ENCODE results near the gene SRCAP.

Gene SRCAP

GRCh38 chr16:30706046-30706445, 7.1 kb downstream of the SRCAP start:
- Histone ChIP-seq H3K4me3 (ENCODE audit: low read length) (no peak overlapping the region), H3K9ac (ENCODE audit: low read length) (no peak overlapping the region), H3K9me3 (replicated peaks; ENCODE audit: insufficient read depth, low read length) (no peaks in the 10 kb centered on the region), H3K4me2 (ENCODE audit: low read depth, low read length) (no peak overlapping the region), H3K9me2 (replicated peaks; ENCODE audit: insufficient read depth, low read length) (no peaks in the 10 kb centered on the region), H3K4me1 (ENCODE audit: low read length) (no peaks in the 10 kb centered on the region), H4K20me1 (ENCODE audit: insufficient read depth, low read length) (no peaks in the 10 kb centered on the region; the same call in 1 of the 2 replicates), H3K79me2 (ENCODE audit: low read length) (peaks cover 60% of the 10 kb centered on the region), H3K27me3 (replicated peaks; ENCODE audit: insufficient read depth, low read length) (no peaks in the 10 kb centered on the region), H3F3A (ENCODE audit: insufficient read depth, low read length) (no peaks in the 10 kb centered on the region), H3K36me3 (replicated peaks; ENCODE audit: insufficient read depth, low read length) (peaks cover 39% of the 10 kb centered on the region), H2AFZ (ENCODE audit: low read length) (no peak overlapping the region), H3K27ac (ENCODE audit: low read length) (no peak overlapping the region)
- no peak for DNase-seq
- no peak for TF ChIP-seq EZH2phosphoT487 (IDR thresholded peaks at IDR 0.05; ENCODE audit: low read length)
- TF ChIP-seq CTCF (IDR thresholded peaks at IDR 0.05; ENCODE audit: low read length): no peak
- no peak for TF ChIP-seq EZH2 (optimal IDR thresholded peaks at IDR 0.05; ENCODE audit: low read depth, low read length)

DNA sequence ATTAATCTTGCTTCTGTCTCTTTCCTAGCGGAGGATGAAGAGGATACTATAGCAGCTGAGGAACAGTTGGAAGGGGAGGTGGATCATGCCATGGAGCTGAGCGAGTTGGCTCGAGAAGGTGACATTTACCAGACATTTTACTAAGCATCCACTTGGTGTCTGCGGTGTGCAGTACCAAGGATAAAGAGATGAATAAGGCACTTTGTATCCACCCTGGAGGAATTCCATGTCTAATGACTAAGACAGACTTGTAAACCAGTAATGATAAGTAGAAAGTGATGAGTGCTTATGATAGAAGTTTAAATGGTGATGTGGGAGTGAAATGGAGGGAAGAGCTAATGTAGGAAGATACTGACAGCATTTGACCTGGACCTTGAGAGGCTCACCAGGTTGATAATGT, 12.0 kb downstream of the SRCAP start:
- 0 out of 2 replicates have a peak, but pooled peaks cover 2% of the 10 kb centered on the region for H3F3A ChIP-seq (ENCODE audit: insufficient read depth, low read length)
- no peaks in the 10 kb centered on the region for H3K4me1 ChIP-seq (ENCODE audit: low read length)
- H2AFZ ChIP-seq (ENCODE audit: low read length): no peak overlapping the region
- H3K36me3 ChIP-seq (replicated peaks; ENCODE audit: insufficient read depth, low read length): peaks cover 36% of the 10 kb centered on the region
- H3K27ac ChIP-seq (ENCODE audit: low read length): no peak overlapping the region
- no peak overlapping the region for H3K4me2 ChIP-seq (ENCODE audit: low read depth, low read length)
- no peaks in the 10 kb centered on the region for H4K20me1 ChIP-seq (ENCODE audit: insufficient read depth, low read length)
- no peaks in the 10 kb centered on the region for H3K9me2 ChIP-seq (replicated peaks; ENCODE audit: insufficient read depth, low read length)
- H3K9ac ChIP-seq (ENCODE audit: low read length): no peak overlapping the region
- H3K4me3 ChIP-seq (ENCODE audit: low read length): no peak overlapping the region
- TF ChIP-seq EZH2phosphoT487 (IDR thresholded peaks at IDR 0.05; ENCODE audit: low read length) (no peak), EZH2 (optimal IDR thresholded peaks at IDR 0.05; ENCODE audit: low read depth, low read length) (no peak), CTCF (IDR thresholded peaks at IDR 0.05; ENCODE audit: low read length) (no peak)
- DNase-seq: no peak
- H3K27me3 ChIP-seq (replicated peaks; ENCODE audit: insufficient read depth, low read length): no peaks in the 10 kb centered on the region
- H3K79me2 ChIP-seq (ENCODE audit: low read length): peaks cover 65% of the 10 kb centered on the region
- no peaks in the 10 kb centered on the region for H3K9me3 ChIP-seq (replicated peaks; ENCODE audit: insufficient read depth, low read length)

DNA sequence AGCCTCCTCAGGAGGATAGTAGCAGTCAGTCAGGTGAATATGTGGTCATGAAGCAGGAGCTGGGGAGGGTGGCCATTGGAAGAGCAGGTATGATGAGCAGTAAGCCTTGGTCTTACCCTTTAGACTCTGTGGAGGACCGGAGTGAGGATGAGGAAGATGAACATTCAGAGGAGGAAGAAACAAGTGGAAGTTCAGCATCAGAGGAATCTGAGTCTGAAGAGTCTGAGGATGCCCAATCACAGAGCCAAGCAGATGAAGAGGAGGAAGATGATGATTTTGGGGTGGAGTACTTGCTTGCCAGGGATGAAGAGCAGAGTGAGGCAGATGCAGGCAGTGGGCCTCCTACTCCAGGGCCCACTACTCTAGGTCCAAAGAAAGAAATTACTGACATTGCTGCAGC, 12.7 kb downstream of the SRCAP start:
- H3K9me2 ChIP-seq (replicated peaks; ENCODE audit: insufficient read depth, low read length): no peaks in the 10 kb centered on the region
- 0 out of 2 replicates have a peak, but pooled peaks cover 2% of the 10 kb centered on the region for H3F3A ChIP-seq (ENCODE audit: insufficient read depth, low read length)
- TF ChIP-seq EZH2phosphoT487 (IDR thresholded peaks at IDR 0.05; ENCODE audit: low read length) (no peak), EZH2 (optimal IDR thresholded peaks at IDR 0.05; ENCODE audit: low read depth, low read length) (no peak), CTCF (IDR thresholded peaks at IDR 0.05; ENCODE audit: low read length) (no peak)

More for the DNA sequence above, 12.7 kb downstream of the SRCAP start:
- H3K9ac ChIP-seq (ENCODE audit: low read length): no peak overlapping the region
- H2AFZ ChIP-seq (ENCODE audit: low read length): no peak overlapping the region
- H3K4me2 ChIP-seq (ENCODE audit: low read depth, low read length): no peak overlapping the region
- peaks cover 67% of the 10 kb centered on the region for H3K79me2 ChIP-seq (ENCODE audit: low read length)
- no peak overlapping the region for H3K27ac ChIP-seq (ENCODE audit: low read length)
- H3K4me1 ChIP-seq (ENCODE audit: low read length): no peaks in the 10 kb centered on the region
- H3K27me3 ChIP-seq (replicated peaks; ENCODE audit: insufficient read depth, low read length): no peaks in the 10 kb centered on the region
- no peak overlapping the region for H3K4me3 ChIP-seq (ENCODE audit: low read length)
- H3K9me3 ChIP-seq (replicated peaks; ENCODE audit: insufficient read depth, low read length): no peaks in the 10 kb centered on the region
- peaks cover 38% of the 10 kb centered on the region for H3K36me3 ChIP-seq (replicated peaks; ENCODE audit: insufficient read depth, low read length)
- no peaks in the 10 kb centered on the region for H4K20me1 ChIP-seq (ENCODE audit: insufficient read depth, low read length)
- DNase-seq: no peak

Measured in MM.1S (cell line).